ENCODE data around the gene DLG2.
"Not testable (repeated sequence)": the region's sequence is repeated elsewhere in the genome, so short reads cannot be mapped to it uniquely, and the experiment has no call there.

Gene DLG2

GRCh38 chr11:85301895-85302678 is 325.1 kb downstream of the DLG2 start:
- no peak for DNase-seq

- no peak for DNase-seq
Observed at GRCh38 chr11:85299258-85299942, 327.7 kb downstream of the DLG2 start.

GRCh38 chr11:85295694-85296271 is 331.4 kb downstream of the DLG2 start:
- no peak for DNase-seq

- DNase-seq, result no peak
Observed at GRCh38 chr11:85281550-85281949, 345.6 kb downstream of the DLG2 start.

- no peak for DNase-seq
Observed at GRCh38 chr11:85279267-85279666, 347.9 kb downstream of the DLG2 start.

GRCh38 chr11:85277693-85278092 is 349.5 kb downstream of the DLG2 start:
- DNase-seq, result no peak

GRCh38 chr11:85276332-85276731 is 350.8 kb downstream of the DLG2 start:
- no peak for DNase-seq

GRCh38 chr11:85270315-85270714 is 356.8 kb downstream of the DLG2 start:
- DNase-seq, result not testable (repeated sequence)

- no peak for DNase-seq
Observed at GRCh38 chr11:85269109-85269508, 358.0 kb downstream of the DLG2 start.

- no peak for DNase-seq
Observed at GRCh38 chr11:85266646-85267045, 360.5 kb downstream of the DLG2 start.

- no peak for DNase-seq
Observed at GRCh38 chr11:85263328-85263727, 363.8 kb downstream of the DLG2 start.

- no peak for DNase-seq
Observed at GRCh38 chr11:85257837-85258236, 369.3 kb downstream of the DLG2 start.

- DNase-seq, result no peak
Observed at GRCh38 chr11:85256433-85256832, 370.7 kb downstream of the DLG2 start.

GRCh38 chr11:85249482-85249881 is 377.7 kb downstream of the DLG2 start:
- no peak for DNase-seq

GRCh38 chr11:85247797-85248196 is 379.3 kb downstream of the DLG2 start:
- no peak for DNase-seq

- DNase-seq, result no peak
Observed at GRCh38 chr11:85238906-85239305, 388.2 kb downstream of the DLG2 start.

- not testable (repeated sequence) for DNase-seq
Observed at GRCh38 chr11:85238038-85238437, 389.1 kb downstream of the DLG2 start.

GRCh38 chr11:85236211-85236610 is 390.9 kb downstream of the DLG2 start:
- no peak for DNase-seq

- no peak for DNase-seq
Observed at GRCh38 chr11:85232559-85232958, 394.6 kb downstream of the DLG2 start.

GRCh38 chr11:85231588-85231987 is 395.6 kb downstream of the DLG2 start:
- no peak for DNase-seq

- DNase-seq, result not testable (repeated sequence)
Observed at GRCh38 chr11:85229723-85230122, 397.4 kb downstream of the DLG2 start.

GRCh38 chr11:85196968-85197367 is 430.2 kb downstream of the DLG2 start:
- DNase-seq, result no peak

- DNase-seq, result no peak
Observed at GRCh38 chr11:85195934-85196333, 431.2 kb downstream of the DLG2 start.

- DNase-seq, result no peak
Observed at GRCh38 chr11:85187992-85188391, 439.2 kb downstream of the DLG2 start.

Data from stimulated activated CD4-positive, alpha-beta T cell treated with anti-CD3 and anti-CD28 coated beads, Interleukin-12 subunit alpha, Interleukin-12 subunit beta, amount 100 ng/mL, for 4 hours (primary cell).